HG03442 (cell line): ENCODE data around the gene STRN.
"Not testable (repeated sequence)": the region's sequence is repeated elsewhere in the genome, so short reads cannot be mapped to it uniquely, and the experiment has no call there.

Experiments used
- ATAC-seq: cut with Tn5 transposase; IDR thresholded peaks from one replicate; pipeline ENCODE4 v1.9.1; 2021; ENCODE audit warnings: mild to moderate bottlenecking, moderate library complexity; ENCODE audit not compliant: unreplicated experiment

STRN gene

GRCh38 chr2:36966370-36967235, at the start of gene STRN:
Gene STRN (minus strand): TSS chr2:36966536. CDS start chr2:36966463, 73 bp downstream.
- peak; percentile 97 for ATAC-seq

- no peak for ATAC-seq
These were observed 46.9 kb upstream of the STRN start for GRCh38 chr2:37013315-37013641.

- ATAC-seq, result no peak
These were observed 44.8 kb upstream of the STRN start for GRCh38 chr2:37011130-37011529.

DNA sequence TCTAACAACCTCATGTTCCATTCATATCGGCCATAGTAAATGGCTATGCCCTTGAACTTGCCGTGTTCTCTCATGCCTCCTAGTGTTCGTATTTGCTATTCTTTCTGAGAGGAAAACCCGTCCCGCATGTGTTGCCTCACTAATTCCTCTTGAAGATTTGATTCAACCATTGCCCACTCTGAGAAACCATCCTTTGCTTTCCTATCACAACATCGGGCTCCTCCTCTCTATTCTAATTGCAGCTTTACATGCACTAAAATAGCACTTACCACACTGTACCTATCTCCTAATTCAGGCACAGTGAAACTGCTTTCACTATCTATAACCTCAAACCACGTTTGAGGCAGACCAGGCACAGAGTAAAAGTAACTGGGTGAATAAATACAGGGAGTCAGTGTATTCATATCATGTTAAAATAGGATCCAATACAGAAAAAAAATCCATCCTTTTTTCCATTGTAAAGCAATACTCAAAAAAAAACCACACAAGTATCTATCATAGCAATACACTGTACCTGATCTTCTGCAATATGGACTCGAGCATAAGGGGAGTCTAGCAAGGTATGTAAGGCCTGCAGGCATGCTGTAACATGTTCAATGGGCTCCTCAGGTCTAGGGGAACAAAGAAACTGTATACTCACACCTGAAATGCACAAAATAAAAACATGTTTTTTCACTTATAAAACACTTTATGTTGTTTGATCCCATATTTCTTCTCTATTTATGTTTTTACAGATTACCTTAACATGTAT, 39.0 kb upstream of the STRN start:
- ATAC-seq, result peak; percentile 99

- ATAC-seq, result no peak
These were observed 34.7 kb upstream of the STRN start for GRCh38 chr2:37000988-37001556.

DNA sequence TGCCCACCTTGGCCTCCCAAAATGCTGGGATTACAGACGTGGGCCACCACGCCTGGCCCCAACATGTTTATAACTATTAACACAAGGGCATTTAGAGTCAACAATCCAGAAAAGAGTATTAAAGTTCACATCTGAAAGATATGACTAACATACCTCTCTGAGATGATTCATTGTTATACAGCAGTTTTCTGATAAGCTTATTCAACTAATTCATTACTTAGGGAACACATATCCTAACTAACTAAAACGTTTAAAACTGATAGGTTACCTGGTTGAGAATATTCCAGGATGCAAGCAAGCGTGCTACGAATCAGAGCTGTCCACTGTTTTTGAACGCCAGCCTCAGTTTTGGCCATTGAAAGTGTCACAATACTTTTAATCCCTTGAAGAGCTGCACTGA, 34.0 kb upstream of the STRN start:
- ATAC-seq, result no peak

DNA sequence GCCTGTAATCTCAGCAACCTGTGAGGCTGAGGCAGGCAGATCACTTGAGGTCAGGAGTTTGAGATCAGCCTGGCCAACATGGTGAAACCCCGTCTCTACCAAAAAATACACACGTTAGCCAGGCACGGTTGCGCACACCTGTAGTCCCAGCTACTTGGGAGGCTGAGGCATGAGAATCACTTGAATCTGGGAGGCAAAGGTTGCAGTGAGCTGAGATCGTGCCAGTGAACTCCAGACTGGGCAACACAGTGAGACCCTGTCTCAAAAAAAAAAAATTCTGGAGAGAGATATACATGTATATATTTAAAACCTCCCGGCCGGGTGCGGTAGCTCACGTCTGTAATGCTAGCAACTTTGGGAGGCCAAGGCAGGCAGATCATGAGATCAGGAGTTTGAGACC, 33.1 kb upstream of the STRN start:
- not testable (repeated sequence) for ATAC-seq

GRCh38 chr2:36993841-36994620, 27.7 kb upstream of the STRN start:
- no peak for ATAC-seq

DNA sequence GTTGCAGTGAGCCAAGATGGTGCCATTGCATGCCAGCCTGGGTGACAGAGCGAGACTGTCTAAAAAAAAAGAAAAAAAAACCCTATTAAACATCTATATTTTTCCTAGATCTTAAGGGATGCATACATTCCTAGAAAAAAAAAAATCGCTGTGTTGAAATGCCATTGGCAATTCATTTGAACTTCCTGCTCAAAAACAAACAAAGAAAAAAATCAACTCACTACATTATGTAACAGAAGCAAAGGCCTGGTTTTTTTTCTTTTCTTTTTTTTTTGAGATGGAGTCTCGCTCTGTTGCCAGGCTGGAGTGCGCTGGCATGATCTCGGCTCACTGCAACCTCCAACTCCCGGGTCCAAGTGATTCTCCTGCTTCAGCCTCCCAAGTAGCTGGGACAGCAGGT, 21.7 kb upstream of the STRN start:
- ATAC-seq, result no peak

- no peak for ATAC-seq
These were observed 16.1 kb upstream of the STRN start for GRCh38 chr2:36982467-36982866.

- no peak for ATAC-seq
These were observed 15.6 kb upstream of the STRN start for GRCh38 chr2:36981911-36982310.

DNA sequence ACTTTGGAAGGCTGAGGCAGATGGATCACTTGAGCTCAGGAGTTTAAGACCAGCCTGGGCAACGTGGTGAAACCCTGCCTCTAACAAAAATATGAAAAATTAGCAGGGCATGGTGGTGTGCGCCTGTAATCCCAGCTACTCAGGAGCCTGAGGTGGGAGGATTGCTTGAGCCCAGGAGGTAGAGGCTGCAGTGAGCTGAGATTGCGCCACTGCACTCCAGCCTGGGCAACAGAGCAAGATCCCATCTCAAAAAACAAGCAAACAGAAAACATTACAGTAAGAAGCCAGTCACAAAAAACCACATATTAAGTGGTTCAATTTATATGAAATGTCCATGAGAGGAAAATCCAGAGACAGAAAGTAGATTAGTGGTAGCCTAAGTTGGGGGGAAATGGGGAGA, 12.7 kb upstream of the STRN start:
- not testable (repeated sequence) for ATAC-seq

DNA sequence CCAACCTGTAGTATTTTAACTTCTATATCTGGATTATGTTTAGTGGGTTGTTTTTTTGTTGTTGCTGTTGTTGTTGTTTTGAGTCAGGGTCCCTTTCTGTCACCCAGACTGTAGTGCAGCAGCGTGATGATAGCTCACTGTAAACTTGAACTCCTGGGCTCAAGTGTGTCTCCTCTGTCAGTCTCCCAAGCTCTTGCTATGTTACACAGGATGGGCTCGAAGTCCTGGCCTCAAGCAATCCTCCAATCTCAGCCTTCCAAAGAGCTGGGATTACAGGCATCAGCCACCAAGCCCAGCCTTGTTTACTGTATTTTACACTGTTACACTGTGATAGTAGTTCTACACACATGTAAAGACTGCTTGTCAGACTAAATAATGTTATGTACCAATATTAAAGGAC, 9.7 kb upstream of the STRN start:
- ATAC-seq, result no peak

DNA sequence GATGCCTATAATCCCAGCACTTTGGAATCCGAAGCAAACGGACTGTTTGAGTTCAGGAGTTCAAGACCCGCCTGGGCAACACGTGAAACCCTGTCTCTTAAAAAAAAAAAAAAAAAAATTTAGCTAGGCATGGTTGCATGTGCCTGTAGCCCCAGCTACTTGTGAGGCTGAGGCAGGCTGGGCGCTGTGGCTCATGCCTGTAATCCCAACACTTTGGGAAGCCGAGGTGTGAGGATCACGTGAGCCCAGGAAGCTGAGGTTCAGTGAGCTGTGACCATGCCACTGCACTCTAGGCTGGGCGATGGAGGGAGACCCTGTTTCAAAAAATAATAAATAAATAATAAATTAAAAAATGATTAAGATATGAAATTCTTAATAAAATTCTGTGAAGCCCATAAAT, 9.0 kb upstream of the STRN start:
- ATAC-seq, result no peak

GRCh38 chr2:36973320-36973719, 7.0 kb upstream of the STRN start:
- ATAC-seq, result no peak

GRCh38 chr2:36971990-36972389, 5.7 kb upstream of the STRN start:
- ATAC-seq, result no peak

- ATAC-seq, result no peak
These were observed 1.0 kb upstream of the STRN start for GRCh38 chr2:36967236-36967876.

DNA sequence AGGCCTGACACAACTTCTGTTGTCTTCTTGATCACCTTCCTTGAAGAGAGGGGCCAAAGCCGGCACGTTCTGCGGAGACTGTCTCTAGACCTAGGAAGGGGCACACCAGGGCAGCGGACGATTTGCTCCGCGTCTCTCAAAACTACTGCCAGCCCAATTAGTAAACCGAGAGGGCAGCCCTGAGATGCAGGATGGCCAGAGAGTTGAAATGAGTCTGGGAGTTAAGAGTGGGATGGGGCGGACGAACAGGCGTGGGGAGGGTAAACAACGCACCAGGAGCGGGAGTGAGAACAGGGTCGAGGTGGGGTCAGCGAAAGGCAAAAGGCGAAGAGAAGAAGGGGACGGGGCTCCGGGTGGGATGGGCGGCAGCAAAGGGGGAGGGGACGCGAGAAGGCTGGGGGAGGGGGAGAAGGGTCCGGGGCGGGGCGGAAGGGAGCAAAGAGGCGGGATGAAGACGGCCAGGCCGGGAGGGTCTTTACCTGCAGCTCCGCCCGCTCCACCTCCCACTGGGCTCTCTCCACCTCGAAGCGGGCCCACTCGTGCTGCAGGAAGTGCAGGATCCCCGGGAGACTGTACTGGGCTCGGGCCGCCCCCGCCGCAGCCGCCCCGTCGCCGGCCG, 476 bp downstream of the STRN start:
- peak; percentile 25 for ATAC-seq

DNA sequence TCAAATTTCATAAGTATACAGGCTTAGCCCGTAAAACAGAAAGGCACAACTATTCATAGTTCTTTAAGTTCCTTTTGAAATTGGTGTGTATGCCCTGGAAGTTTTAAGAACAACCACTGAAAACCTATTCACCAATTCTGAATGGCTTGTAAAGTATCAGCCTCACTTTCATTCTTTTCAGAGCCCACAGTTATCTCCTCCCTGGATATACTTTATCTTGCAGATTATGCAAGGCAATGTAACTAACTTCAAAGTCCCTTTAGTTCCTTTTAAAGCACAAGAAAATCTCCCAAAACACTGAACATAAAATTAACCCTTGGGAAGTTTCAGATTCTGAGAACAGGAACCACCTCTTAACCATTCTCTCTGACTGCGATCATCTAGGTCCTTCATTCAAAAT, 1.1 kb downstream of the STRN start:
- no peak for ATAC-seq

- no peak for ATAC-seq
These were observed 1.8 kb downstream of the STRN start for GRCh38 chr2:36964496-36965058.
